Measurements from ENCODE around the gene KL.

Gene KL

GRCh38 chr13:33004511-33004910 lies 11.7 kb upstream of the KL start:
- peak in 1 of 56 donors; percentile 3 for DNase-seq

- no peak for DNase-seq
Measured at GRCh38 chr13:33006134-33006533, 10.1 kb upstream of the KL start.

- DNase-seq = no peak
Measured at GRCh38 chr13:33006638-33007037, 9.6 kb upstream of the KL start.

- DNase-seq = no peak
Measured at GRCh38 chr13:33007237-33007636, 9.0 kb upstream of the KL start.

DNA sequence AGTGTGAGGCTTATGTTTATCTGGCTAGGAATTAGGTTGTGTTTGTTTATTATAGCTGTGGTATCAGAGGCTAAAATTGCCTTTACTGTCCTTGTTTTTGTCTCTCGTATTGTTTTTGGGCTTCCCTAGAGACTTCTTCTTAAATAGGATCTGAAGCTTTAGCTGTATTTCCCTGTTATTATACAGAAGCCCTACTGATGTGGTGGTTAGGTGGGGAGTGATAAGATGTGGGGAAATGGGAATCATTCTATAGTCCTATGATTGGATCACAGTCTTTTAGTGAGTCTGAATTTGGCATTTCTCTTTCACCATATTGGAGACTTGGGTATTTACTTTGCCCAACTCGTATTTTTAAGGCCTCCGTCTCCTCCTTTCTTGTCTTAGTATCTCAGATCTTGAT lies 8.3 kb upstream of the KL start:
- no peak for DNase-seq

DNA sequence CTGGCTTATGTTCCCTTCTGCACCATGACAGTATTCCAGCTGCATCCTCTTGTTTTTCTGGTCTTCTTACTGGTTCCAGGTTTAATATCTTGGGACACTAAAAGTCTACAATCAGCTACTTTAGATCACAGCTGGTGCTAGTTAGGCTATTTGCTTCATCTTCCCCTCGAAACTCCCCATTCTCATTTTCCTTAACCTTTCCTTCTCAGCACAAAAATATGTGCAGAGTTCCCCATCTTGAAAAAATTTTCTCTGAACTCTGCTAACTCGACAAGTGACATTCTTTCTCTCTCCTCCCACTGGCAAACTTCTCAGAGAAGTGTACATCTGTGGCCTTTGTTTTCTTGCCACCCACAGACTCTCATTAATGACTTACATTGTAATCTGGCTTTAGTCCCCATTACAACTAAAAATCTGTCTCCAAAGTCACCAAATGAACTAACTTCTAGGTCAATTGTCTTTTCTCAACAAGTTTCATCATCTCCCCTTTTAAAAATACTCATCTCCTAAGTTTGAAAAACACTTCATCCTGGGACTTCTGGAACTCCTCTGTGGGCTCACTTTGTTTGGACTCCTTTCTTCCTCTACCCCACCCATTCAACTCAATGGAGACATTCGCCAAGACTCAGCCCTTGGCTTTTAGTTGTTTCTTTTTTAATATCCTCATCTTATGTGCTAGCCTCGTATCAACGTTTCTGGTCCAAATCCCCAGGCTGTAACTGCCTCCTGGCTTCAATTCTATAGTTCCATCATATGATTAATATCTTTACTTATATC lies 7.1 kb upstream of the KL start:
- DNase-seq = no peak

DNA sequence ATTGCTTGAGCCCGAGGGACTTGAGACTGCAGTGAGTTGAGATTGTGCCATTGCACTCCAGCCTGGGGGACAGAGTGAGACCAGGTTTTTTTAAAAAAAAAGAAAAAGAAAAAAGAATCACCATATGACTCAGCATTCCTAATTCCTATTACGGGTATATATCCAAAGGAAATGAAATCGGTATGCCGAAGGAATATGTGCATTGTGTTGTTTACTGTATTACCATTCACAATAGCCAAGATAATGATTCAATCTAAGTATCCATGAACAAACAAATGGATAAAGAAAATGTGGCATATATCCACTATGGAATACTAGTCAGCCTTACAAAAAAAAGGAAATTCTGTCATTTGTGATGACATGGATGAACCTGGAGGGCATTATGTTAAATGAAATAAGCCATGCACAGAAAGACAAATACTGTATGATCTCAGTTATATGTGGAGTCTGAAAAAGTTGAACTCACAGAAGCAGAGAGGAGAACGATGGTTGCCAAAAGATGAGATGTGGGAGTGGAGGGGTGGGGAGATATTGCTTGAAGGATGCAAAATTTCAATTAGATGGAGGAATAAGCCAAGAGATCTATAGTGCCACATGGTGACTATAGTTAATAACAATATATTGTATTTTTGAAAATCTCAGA lies 4.3 kb upstream of the KL start:
- no peak for DNase-seq

DNA sequence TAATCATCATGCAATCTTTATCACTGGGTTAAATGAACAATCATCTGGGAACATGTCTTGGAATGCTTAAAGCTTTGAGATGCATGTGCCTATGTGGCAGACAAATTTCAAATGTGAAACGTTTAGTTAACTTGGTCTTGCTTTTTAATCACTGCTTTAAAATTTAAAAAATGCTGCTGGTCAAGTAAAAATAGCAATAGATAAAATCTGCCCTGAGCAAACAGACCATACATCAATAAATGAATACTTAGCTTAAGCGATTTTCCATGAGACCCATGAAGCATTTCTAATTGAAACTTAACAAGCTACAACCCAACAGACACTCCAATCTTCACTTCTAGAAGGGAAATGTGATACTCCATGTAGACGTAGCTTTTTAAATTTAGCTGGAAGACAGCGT lies 1.9 kb upstream of the KL start:
- DNase-seq = no peak

GRCh38 chr13:33015241-33015668 lies 968 bp upstream of the KL start:
- no peak for DNase-seq

GRCh38 chr13:33015791-33016323 lies 366 bp upstream of the KL start:
- DNase-seq = peak in 4 of 56 donors; percentile 4 to 28 (median 10)

DNA sequence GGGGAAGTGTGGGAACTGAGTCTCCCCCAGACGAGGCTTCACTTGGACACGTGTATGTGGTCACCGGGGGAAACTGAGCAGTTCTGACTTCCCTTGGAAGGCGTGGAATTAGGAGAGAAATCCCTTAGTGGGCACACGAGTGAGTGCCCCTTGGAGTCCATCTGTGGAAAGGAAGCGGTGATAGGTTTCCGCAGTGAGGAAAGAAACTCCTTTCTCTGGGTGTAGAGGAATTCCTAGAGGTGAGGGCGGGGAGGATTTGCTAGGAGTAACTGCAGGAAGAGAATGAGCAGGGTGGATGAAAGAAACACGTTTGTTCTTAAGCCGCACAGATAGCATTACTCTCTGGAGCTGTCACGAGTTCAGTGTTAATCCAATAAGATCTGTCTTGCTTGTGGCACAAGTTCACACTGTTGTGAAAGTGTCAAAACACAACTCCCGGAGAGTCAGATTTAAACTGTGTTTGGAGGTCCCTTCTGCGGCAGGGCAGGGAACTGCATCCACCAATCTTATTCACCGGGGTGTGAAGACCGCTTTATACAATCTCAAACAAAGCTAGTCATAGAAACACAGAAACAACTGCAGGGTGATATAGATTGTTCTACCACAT lies 1.2 kb downstream of the KL start:
- peak in 23 of 56 donors; percentile 5 to 66 (median 21) for DNase-seq

- no peak for DNase-seq
Measured at GRCh38 chr13:33018886-33019285, 2.7 kb downstream of the KL start.

GRCh38 chr13:33022986-33023385 lies 6.8 kb downstream of the KL start:
- DNase-seq = no peak

DNA sequence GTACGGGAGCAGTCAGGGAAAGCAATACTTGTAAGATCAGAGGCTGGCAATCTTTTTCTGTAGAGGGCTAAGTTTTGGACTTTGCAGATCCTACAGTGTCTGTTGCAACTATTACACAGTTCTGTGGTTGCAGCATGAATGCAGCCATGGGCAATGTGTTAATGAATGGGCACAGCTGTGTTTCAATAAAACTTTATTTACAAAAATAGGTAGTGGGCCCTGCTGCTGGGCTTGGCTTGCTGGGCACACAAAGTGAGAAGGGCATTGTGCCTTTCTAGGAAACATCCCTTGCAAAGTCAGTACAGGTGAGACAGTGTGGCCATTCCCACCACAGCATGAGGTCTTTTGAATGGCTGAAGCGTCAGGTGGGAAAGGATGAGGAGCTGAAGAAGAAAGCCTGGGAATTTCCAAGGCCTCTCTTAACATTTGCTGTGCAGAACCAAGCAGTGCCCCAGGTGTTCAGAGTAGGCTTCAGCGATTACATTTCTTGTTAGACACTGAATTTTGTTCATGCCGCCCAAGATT lies 9.1 kb downstream of the KL start:
- no peak for DNase-seq

DNA sequence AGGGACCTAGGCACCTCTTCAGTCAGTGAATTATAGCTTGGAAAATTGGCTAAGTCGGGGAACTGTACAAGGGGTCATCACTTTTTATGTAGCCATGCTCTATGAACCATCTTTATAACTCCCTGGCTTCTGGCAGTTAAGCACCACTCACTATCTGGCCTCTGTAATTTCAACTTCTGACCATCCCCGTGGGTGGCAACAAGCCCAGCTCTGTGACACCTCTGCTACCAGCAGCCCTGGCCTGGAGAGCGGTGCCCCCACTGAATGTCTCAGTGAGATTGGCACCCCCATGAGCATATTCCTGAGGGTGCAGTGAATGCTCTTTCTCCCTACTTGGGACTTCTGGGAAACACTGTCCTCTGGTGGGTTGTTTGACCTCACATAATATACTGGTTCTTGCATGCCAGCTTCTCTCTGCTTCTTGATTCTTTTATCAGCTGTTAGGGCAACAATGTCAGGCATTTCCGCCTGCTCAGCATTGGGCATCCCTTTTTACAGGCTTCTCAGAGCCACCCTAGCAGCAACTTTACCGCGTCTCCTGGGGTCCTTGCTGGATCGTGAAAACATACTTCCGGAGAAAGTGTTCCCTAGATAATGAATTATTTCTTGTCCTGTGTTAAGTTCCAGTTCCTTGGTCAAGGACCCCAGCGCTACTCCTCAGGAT lies 10.4 kb downstream of the KL start:
- DNase-seq = no peak

GRCh38 chr13:33028620-33029019 lies 12.4 kb downstream of the KL start:
- DNase-seq = no peak

DNA sequence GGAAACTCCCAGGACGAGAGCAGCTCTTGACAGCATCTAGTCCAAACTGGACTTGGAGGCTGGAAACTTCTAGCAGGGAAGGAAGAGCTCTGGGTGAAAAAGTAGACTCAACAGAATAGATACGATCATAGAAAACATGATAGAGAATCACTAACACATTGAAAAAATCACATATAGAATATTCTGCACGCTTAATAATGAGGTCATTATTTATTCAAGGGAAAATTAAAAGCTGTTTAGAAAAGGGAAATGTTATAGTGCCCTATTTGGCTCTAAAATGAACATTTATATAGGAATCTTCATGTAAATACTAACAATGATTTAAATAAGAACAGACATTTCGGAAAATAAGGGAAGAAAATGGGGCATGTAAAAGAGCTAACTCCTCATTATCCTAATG lies 15.1 kb downstream of the KL start:
- no peak for DNase-seq

- DNase-seq = no peak
Measured at GRCh38 chr13:33032037-33032625, 15.9 kb downstream of the KL start.

DNA sequence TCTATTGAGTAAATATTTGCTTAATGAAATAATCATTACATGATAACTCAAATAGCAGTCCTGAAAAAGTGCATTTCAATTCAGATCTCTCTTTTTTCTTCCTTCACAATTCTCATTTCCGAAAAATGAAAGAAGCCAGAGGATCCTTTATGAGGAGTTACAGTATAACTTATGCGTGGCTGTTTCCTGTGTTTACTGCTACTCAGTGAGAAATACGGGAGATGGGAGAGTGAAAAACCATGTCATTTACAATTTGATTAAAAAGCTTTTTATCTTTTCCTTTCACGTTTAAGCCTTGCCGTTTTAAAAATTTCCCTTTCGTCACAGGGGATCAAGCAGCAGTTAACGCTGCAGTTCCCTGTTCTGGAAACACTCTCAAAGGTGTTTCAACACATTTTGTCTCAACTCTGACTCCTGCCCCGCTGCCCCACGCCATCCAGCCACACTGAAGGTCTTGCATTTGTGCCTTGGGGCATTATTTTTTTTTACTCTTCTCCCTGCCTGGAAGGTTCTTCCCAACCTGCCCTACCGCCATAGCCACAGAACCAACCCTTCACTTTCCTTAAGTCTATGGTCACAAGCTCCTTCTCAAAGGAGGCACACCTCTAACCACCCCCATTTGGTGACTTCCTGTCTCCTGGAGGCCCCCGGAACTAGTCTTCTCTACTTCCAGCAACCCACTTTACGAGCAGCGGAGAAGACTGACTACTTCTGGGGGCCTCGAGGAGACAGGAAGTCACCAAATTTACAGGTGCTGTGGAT lies 17.0 kb downstream of the KL start:
- DNase-seq = no peak

DNA sequence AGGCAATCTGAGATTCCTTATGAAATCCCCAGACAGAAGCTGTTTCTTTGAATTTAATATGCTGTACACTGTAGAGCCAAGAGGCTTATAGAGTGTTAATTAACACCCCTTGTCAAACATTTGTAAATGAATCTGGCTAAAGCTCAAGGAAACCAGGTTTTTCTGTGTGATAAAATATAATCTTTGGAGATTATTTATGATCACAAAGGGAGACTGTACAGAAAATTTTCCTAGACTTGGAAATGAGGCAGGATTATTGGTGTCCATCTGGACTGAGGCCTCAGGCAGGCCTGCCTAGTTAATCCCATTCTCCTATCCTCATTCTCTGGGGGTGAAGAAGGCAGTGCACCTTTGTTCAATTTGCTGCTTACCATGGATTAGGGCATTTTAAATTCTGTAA lies 17.8 kb downstream of the KL start:
- no peak for DNase-seq
